H1 (cell line): Measurements from ENCODE around the gene WDR19. TPM values are rescaled to one million over a fixed set of nuclear protein-coding genes. Genes with fewer than 3 reads are reported as not detected.

Source experiments
- CTCF ChIA-PET: fragments of 300-600 bp; sonication (Branson Sonifier 250); formaldehyde crosslinking; loops from one replicate; lab custom pipeline; 2021; ENCODE audit not compliant: partially characterized antibody; lab: Charles Lee
- POLR2A ChIA-PET: fragments of 300-600 bp; sonication (Branson Sonifier 250); formaldehyde crosslinking; loops from one replicate; lab custom pipeline; 2021; ENCODE audit warnings: inconsistent platforms; ENCODE audit not compliant: partially characterized antibody; lab: Charles Lee
- DNase-seq, 2 experiments: peaks; one replicate each; pipeline versions ENCODE4 v3.0.0 to v3.0.0-alpha.2; 2010 to 2022; ENCODE audit warnings: low spot score in 2 of 2, low read depth in 1 of 2, mixed read lengths in 1 of 2
- FAIRE-seq: peaks from 2 replicates; lab custom pipeline; 2011; peaks lifted over from hg19 to GRCh38; lab: Jason Lieb, UNC
- H2AFZ ChIP-seq: 2 replicates; pipeline ENCODE4 v1.8.1; 2012; ENCODE audit warnings: low read length, inconsistent platforms
- H2AK5ac ChIP-seq: 2 replicates; pipeline ENCODE4 v1.6.1; 2013; ENCODE audit warnings: low read depth, low read length
- H2BK120ac ChIP-seq: replicated peaks from 2 replicates; pipeline ENCODE3; 2013; ENCODE audit warnings: low read depth, low read length, inconsistent platforms
- H2BK12ac ChIP-seq: 2 replicates; pipeline ENCODE4 v1.6.1; 2013; ENCODE audit warnings: low read depth, low read length
- H2BK15ac ChIP-seq: 2 replicates; pipeline ENCODE4 v1.6.1; 2013; ENCODE audit warnings: low read length
- H2BK20ac ChIP-seq: 2 replicates; pipeline ENCODE4 v1.6.1; 2013; ENCODE audit warnings: low read length
- H2BK5ac ChIP-seq: 2 replicates; pipeline ENCODE4 v1.6.1; 2013; ENCODE audit warnings: low read depth, low read length
- H3K14ac ChIP-seq: 2 replicates; pipeline ENCODE4 v1.6.1; 2013; ENCODE audit warnings: inconsistent platforms; ENCODE audit not compliant: insufficient read length
- H3K18ac ChIP-seq: 2 replicates; pipeline ENCODE4 v1.6.1; 2013; ENCODE audit warnings: low read length; ENCODE audit errors: extremely low read depth
- H3K23ac ChIP-seq: 2 replicates; pipeline ENCODE4 v1.6.1; 2013; ENCODE audit warnings: inconsistent platforms; ENCODE audit not compliant: insufficient read length
- H3K23me2 ChIP-seq: 2 replicates; pipeline ENCODE4 v1.6.1; 2013; ENCODE audit warnings: low read depth, low read length
- H3K27ac ChIP-seq: 2 replicates; pipeline ENCODE4 v1.6.1; 2011; ENCODE audit warnings: low read depth, low read length, inconsistent platforms
- H3K27me3 ChIP-seq, 4 experiments: replicated peaks in 1 of 4; 1 replicate in 1 of 4; 2 replicates in 3 of 4; pipeline versions ENCODE4 v1.6.1 to v1.8.1; 2011 to 2013; ENCODE audit warnings: low read length in 3 of 4, mild to moderate bottlenecking in 3 of 4, inconsistent platforms in 2 of 4, mixed read lengths in 2 of 4, moderate library complexity in 1 of 4; ENCODE audit not compliant: control insufficient read depth in 3 of 4, insufficient read depth in 3 of 4; ENCODE audit errors: extremely low read depth in 1 of 4
- H3K36me3 ChIP-seq, 4 experiments: 2 replicates each; pipeline versions ENCODE4 v1.6.1 to v1.8.1; 2011 to 2013; ENCODE audit warnings: mild to moderate bottlenecking in 4 of 4, low read length in 3 of 4, moderate library complexity in 2 of 4, control low read depth in 1 of 4, inconsistent platforms in 1 of 4; ENCODE audit not compliant: insufficient read depth in 4 of 4, control insufficient read depth in 2 of 4
- H3K4ac ChIP-seq: replicated peaks from 2 replicates; pipeline ENCODE3; 2013; ENCODE audit warnings: low read length, low read depth, mixed read lengths, inconsistent platforms; ENCODE audit not compliant: insufficient read length
- H3K4me1 ChIP-seq, 4 experiments: replicated peaks in 1 of 4; 1 replicate in 1 of 4; 2 replicates in 3 of 4; pipeline versions ENCODE4 v1.6.1 to v1.8.1; 2011 to 2013; ENCODE audit warnings: low read length in 3 of 4, inconsistent platforms in 2 of 4, mixed read lengths in 1 of 4; ENCODE audit not compliant: insufficient read depth in 4 of 4, control insufficient read depth in 3 of 4
- H3K4me2 ChIP-seq, 2 experiments: 2 replicates each; pipeline versions ENCODE4 v1.6.1 to v1.8.1; 2011 to 2013; ENCODE audit warnings: low read depth in 2 of 2, low read length in 2 of 2, control low read depth in 1 of 2, inconsistent platforms in 1 of 2, mild to moderate bottlenecking in 1 of 2; ENCODE audit not compliant: insufficient read depth in 1 of 2
- H3K4me3 ChIP-seq, 4 experiments: fragments of 200-600, 300-600 bp in 1 of 4; sonication (generic), shearing (Covaris generic), sonication (Bioruptor Twin) in 1 of 4; 2 replicates each; pipeline versions ENCODE4 v1.5.1 to v1.8.1; 2011 to 2016; ENCODE audit warnings: low read length in 4 of 4, low read depth in 3 of 4, control low read depth in 2 of 4, inconsistent platforms in 2 of 4, mild to moderate bottlenecking in 2 of 4, mixed read lengths in 1 of 4, moderate library complexity in 1 of 4; ENCODE audit not compliant: insufficient read depth in 2 of 4; ENCODE audit errors: extremely low read depth in 1 of 4
- H3K56ac ChIP-seq: replicated peaks from 2 replicates; pipeline ENCODE3; 2013; ENCODE audit warnings: low read depth, mild to moderate bottlenecking, mixed read lengths, low read length, inconsistent platforms; ENCODE audit not compliant: insufficient read length
- H3K79me1 ChIP-seq: 2 replicates; pipeline ENCODE4 v1.6.1; 2013; ENCODE audit warnings: low read depth, low read length, control low read depth
- H3K79me2 ChIP-seq, 2 experiments: 2 replicates each; pipeline versions ENCODE4 v1.6.1 to v1.8.1; 2012 to 2013; ENCODE audit warnings: low read length in 2 of 2, mild to moderate bottlenecking in 2 of 2, inconsistent platforms in 1 of 2; ENCODE audit not compliant: insufficient read depth in 2 of 2, control insufficient read depth in 1 of 2
- H3K9ac ChIP-seq, 4 experiments: replicated peaks in 1 of 4; 1 replicate in 1 of 4; 2 replicates in 3 of 4; pipeline versions ENCODE4 v1.6.1 to v1.8.1; 2011 to 2013; ENCODE audit warnings: low read depth in 3 of 4, low read length in 3 of 4, control low read depth in 2 of 4, mild to moderate bottlenecking in 2 of 4, moderate library complexity in 2 of 4, inconsistent platforms in 1 of 4; ENCODE audit errors: extremely low read depth in 1 of 4
- H3K9me3 ChIP-seq, 2 experiments: 2 replicates each; pipeline versions ENCODE4 v1.6.1 to v1.8.1; 2012 to 2013; ENCODE audit warnings: mild to moderate bottlenecking in 2 of 2, moderate library complexity in 2 of 2, control low read depth in 1 of 2, inconsistent platforms in 1 of 2, low read depth in 1 of 2, low read length in 1 of 2, mixed read lengths in 1 of 2; ENCODE audit not compliant: insufficient read depth in 2 of 2
- H4K20me1 ChIP-seq, 2 experiments: replicated peaks in 1 of 2; 2 replicates each; pipeline versions ENCODE3 to v1.8.1; 2011 to 2013; ENCODE audit warnings: inconsistent platforms in 2 of 2, low read length in 2 of 2, mild to moderate bottlenecking in 1 of 2; ENCODE audit not compliant: insufficient read depth in 2 of 2, control insufficient read depth in 1 of 2
- H4K5ac ChIP-seq: 2 replicates; pipeline ENCODE4 v1.6.1; 2013; ENCODE audit warnings: low read length, low read depth, mixed read lengths, inconsistent platforms; ENCODE audit not compliant: insufficient read length
- H4K8ac ChIP-seq: 2 replicates; pipeline ENCODE4 v1.8.0; 2013; ENCODE audit warnings: mild to moderate bottlenecking, moderate library complexity, low read length, inconsistent platforms; ENCODE audit not compliant: insufficient read depth; ENCODE audit errors: extremely low read depth
- H4K91ac ChIP-seq: replicated peaks from 2 replicates; pipeline ENCODE3; 2013; ENCODE audit warnings: low read length, mixed read lengths, inconsistent platforms; ENCODE audit not compliant: insufficient read length
- CREB1 ChIP-seq: IDR thresholded peaks from 2 replicates; pipeline ENCODE4 v1.6.1; 2012; ENCODE audit warnings: inconsistent platforms
- EP300 ChIP-seq, 2 experiments: IDR thresholded peaks; 1 replicate in 1 of 2; 2 replicates in 1 of 2; pipeline ENCODE4 v1.6.1; 2011 to 2012; ENCODE audit warnings: low read depth in 2 of 2, low read length in 2 of 2, mild to moderate bottlenecking in 2 of 2, borderline replicate concordance in 1 of 2, inconsistent platforms in 1 of 2, moderate library complexity in 1 of 2
- JUND ChIP-seq: IDR thresholded peaks from 2 replicates; pipeline ENCODE4 v1.6.1; 2011; ENCODE audit warnings: mild to moderate bottlenecking, improper control_type of control experiment, low read length
- KDM1A ChIP-seq: fragments of 200-600, 300-600 bp; sonication (generic); IDR thresholded peaks from 2 replicates; pipeline ENCODE4 v1.7.1; 2016; ENCODE audit warnings: mild to moderate bottlenecking, low read length, borderline replicate concordance
- KDM4A ChIP-seq: IDR thresholded peaks from one replicate; pipeline ENCODE4 v1.7.1; 2012; ENCODE audit warnings: low read depth, mild to moderate bottlenecking, moderate library complexity, low read length, inconsistent platforms; ENCODE audit not compliant: severe bottlenecking
- MAFK ChIP-seq: IDR thresholded peaks from 2 replicates; pipeline ENCODE4 v1.6.1; 2012; ENCODE audit warnings: low read depth, mild to moderate bottlenecking, improper control_type of control experiment, low read length
- POLR2AphosphoS5 ChIP-seq: IDR thresholded peaks from 2 replicates; pipeline ENCODE4 v1.6.1; 2011; ENCODE audit warnings: low read depth, low read length
- SAP30 ChIP-seq: fragments of 300-600 bp; sonication (generic); IDR thresholded peaks from 2 replicates; pipeline ENCODE4 v1.7.1; 2012; ENCODE audit warnings: low read length, moderate library complexity, mild to moderate bottlenecking, inconsistent platforms; ENCODE audit not compliant: insufficient read depth, insufficient replicate concordance
- SIRT6 ChIP-seq: IDR thresholded peaks from one replicate; pipeline ENCODE4 v1.7.1; 2012; ENCODE audit warnings: low read length, inconsistent platforms
- SRF ChIP-seq: IDR thresholded peaks from 2 replicates; pipeline ENCODE4 v1.6.1; 2011; ENCODE audit warnings: mild to moderate bottlenecking, low read depth, low read length, moderate library complexity
- WGBS, 2 experiments: shearing (Covaris generic) in 1 of 2; methylation state at CpG; one replicate each; pipeline versions ENCODE4 v1.1.6 to v1.1.7; 2013 to 2015; ENCODE audit warnings: low lambda C conversion rate in 2 of 2, mixed read lengths in 2 of 2, inconsistent platforms in 1 of 2, low coverage in 1 of 2, missing lambda C conversion rate in 1 of 2; ENCODE audit not compliant: insufficient replicate concordance in 2 of 2, insufficient coverage in 1 of 2, insufficient read length in 1 of 2; ENCODE audit errors: extremely low coverage in 1 of 2, missing lambda C conversion rate in 1 of 2; 5-methylcytosine and 5-hydroxymethylcytosine counted together
- polyA plus RNA-seq, 7 experiments: library from polyadenylated mRNA; depleted of rRNA in 3 of 7; stranded (reverse) in 5 of 7; unstranded in 2 of 7; fragments of >200 nt in 5 of 7; fragments of 200-250 nt in 2 of 7; gene quantifications; 1 replicate in 5 of 7; 2 replicates in 1 of 7; 4 replicates in 1 of 7; pipeline versions ENCODE4 v1.2.1 to v1.2.3, GENCODE V29; 2011 to 2013; ENCODE audit warnings: missing spikeins in 2 of 7, mixed read lengths in 2 of 7
- total RNA-seq: library from RNA; stranded (reverse); fragmentation: NEBNext Ultra II Directional; extraction: Animal tissue kit (Norgen Biotek cat#: 25700); gene quantifications from 2 replicates; pipeline ENCODE4 v1.2.1, GENCODE V29; 2021
- TF ChIP-seq, protein P1 (sequence below): IDR thresholded peaks from 2 replicates; pipeline ENCODE4 v1.6.1; 2011; ENCODE audit warnings: low read depth, mild to moderate bottlenecking, low read length; ENCODE audit not compliant: insufficient read depth

Gene WDR19
- total and polyA plus RNA-seq, 2 of the 8 experiments (the other 6 are each of a cell fraction or from before 2014, with no cell fraction given), result 22.2 to 23.3 TPM

DNA sequence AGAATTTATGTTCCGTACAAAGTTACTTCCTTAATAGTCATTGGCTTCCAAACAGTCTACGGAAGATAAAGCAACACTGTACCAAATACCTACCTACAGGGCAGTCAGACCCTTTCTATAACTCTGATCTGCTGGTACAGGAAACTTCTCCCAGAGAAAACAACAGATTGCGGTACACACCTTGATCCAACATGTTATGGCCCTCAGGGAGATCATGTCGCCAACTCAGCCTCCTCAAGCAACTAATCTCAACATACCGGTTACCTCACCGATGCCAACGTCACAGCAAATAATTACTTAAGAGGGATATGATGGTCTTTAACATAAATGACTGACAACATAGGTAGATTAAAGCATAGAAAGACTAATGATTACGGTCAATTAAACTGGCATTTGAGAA, 113.5 kb downstream of the WDR19 start:
- H3K23me2 ChIP-seq, result no peaks in the 10 kb centered on the region
- H3K14ac ChIP-seq, result no peak overlapping the region
- 90% methylated on average over 8 of the region's 8 CpGs; no CpG with 5 or more reads in 1 of the 2 experiments for WGBS, 2 experiments
- H3K27me3 ChIP-seq, result peaks cover 0 to 1% (median 0%) of the 10 kb centered on the region in 4 experiments; a peak in 1 of 7 replicates
- no peak overlapping the region for H4K5ac ChIP-seq
- H2BK12ac ChIP-seq, result no peak overlapping the region
- DNase-seq (no peak), FAIRE-seq (no peak)
- H3K36me3 ChIP-seq, result peaks cover 7 to 62% (median 31%) of the 10 kb centered on the region in 4 experiments
- no peak overlapping the region for H4K91ac ChIP-seq
- POLR2A ChIA-PET, result no interaction called here
- no peak overlapping the region for H2AFZ ChIP-seq
- no peak overlapping the region for H3K23ac ChIP-seq
- H2BK5ac ChIP-seq, result no peak overlapping the region
- no peak overlapping the region for H3K4me3 ChIP-seq
- H2BK20ac ChIP-seq, result no peak overlapping the region
- TF ChIP-seq, protein P1, sequence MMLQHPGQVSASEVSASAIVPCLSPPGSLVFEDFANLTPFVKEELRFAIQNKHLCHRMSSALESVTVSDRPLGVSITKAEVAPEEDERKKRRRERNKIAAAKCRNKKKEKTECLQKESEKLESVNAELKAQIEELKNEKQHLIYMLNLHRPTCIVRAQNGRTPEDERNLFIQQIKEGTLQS, result no peak
- TF ChIP-seq KDM4A, result no peak
- no peak for TF ChIP-seq SIRT6
- no peak for TF ChIP-seq KDM1A
- no peak for TF ChIP-seq JUND
- no peak for TF ChIP-seq SRF
- no peak for TF ChIP-seq SAP30
- TF ChIP-seq MAFK, result no peak
- TF ChIP-seq EP300 (IDR thresholded peaks at IDR 0.05; ENCODE audit: borderline replicate concordance in 1 of 2, low read depth in 2 of 2, low read length in 2 of 2), result no peak
- no peak for TF ChIP-seq POLR2AphosphoS5
- TF ChIP-seq CREB1, result no peak
- CTCF ChIA-PET, result interaction anchor here (0.6 kb wide), 1 partner anchor 12 kb away, joined by 3 read pairs; no protein-coding TSS in a partner anchor
- no peaks in the 10 kb centered on the region for H4K20me1 ChIP-seq
- H3K27ac ChIP-seq, result no peak overlapping the region
- H3K79me2 ChIP-seq, result no peaks in the 10 kb centered on the region
- no peak overlapping the region for H2BK15ac ChIP-seq
- H3K4ac ChIP-seq, result no peak overlapping the region
- H2BK120ac ChIP-seq, result no peak overlapping the region
- H3K4me1 ChIP-seq, result no peaks in the 10 kb centered on the region
- H3K9ac ChIP-seq, result no peak overlapping the region
- H2AK5ac ChIP-seq, result no peak overlapping the region
- H4K8ac ChIP-seq, result no peak overlapping the region
- H3K56ac ChIP-seq, result no peak overlapping the region
- H3K4me2 ChIP-seq, result no peak overlapping the region
- H3K79me1 ChIP-seq, result no peaks in the 10 kb centered on the region
- H3K9me3 ChIP-seq, result no peaks in the 10 kb centered on the region
- H3K18ac ChIP-seq, result no peak overlapping the region
